ENCODE data around the gene KCNAB2.

Gene KCNAB2

GRCh38 chr1:6081901-6082300 is 36.2 kb downstream of the KCNAB2 start:
- no peak for DNase-seq (ENCODE audit: low read depth in 2 of 2)

- no peak for DNase-seq (ENCODE audit: low read depth in 2 of 2)
Measured at GRCh38 chr1:6082430-6082971, 36.8 kb downstream of the KCNAB2 start.

- no peak for DNase-seq (ENCODE audit: low read depth in 2 of 2)
Measured at GRCh38 chr1:6083385-6083784, 37.7 kb downstream of the KCNAB2 start.

GRCh38 chr1:6083801-6084446 is 38.2 kb downstream of the KCNAB2 start:
- DNase-seq (ENCODE audit: low read depth in 2 of 2): no peak

- DNase-seq (ENCODE audit: low read depth in 2 of 2): no peak
Measured at GRCh38 chr1:6084781-6085495, 39.2 kb downstream of the KCNAB2 start.

- no peak for DNase-seq (ENCODE audit: low read depth in 2 of 2)
Measured at GRCh38 chr1:6085666-6086065, 40.0 kb downstream of the KCNAB2 start.

- no peak for DNase-seq (ENCODE audit: low read depth in 2 of 2)
Measured at GRCh38 chr1:6086358-6086757, 40.7 kb downstream of the KCNAB2 start.

- DNase-seq (ENCODE audit: low read depth in 2 of 2): no peak
Measured at GRCh38 chr1:6086762-6087376, 41.2 kb downstream of the KCNAB2 start.

- DNase-seq (ENCODE audit: low read depth in 2 of 2): no peak
Measured at GRCh38 chr1:6087377-6087772, 41.7 kb downstream of the KCNAB2 start.

GRCh38 chr1:6087958-6088357 is 42.3 kb downstream of the KCNAB2 start:
- no peak for DNase-seq (ENCODE audit: low read depth in 2 of 2)

GRCh38 chr1:6088956-6089355 is 43.3 kb downstream of the KCNAB2 start:
- no peak for DNase-seq (ENCODE audit: low read depth in 2 of 2)

- DNase-seq (ENCODE audit: low read depth in 2 of 2): no peak
Measured at GRCh38 chr1:6090288-6090687, 44.6 kb downstream of the KCNAB2 start.

GRCh38 chr1:6090996-6091822 is 45.5 kb downstream of the KCNAB2 start:
- no peak for DNase-seq (ENCODE audit: low read depth in 2 of 2)

GRCh38 chr1:6091823-6092109 is 46.1 kb downstream of the KCNAB2 start:
- DNase-seq (ENCODE audit: low read depth in 2 of 2): no peak

GRCh38 chr1:6092211-6092610 is 46.5 kb downstream of the KCNAB2 start:
- no peak for DNase-seq (ENCODE audit: low read depth in 2 of 2)

GRCh38 chr1:6093071-6093470 is 47.4 kb downstream of the KCNAB2 start:
- DNase-seq (ENCODE audit: low read depth in 2 of 2): no peak

GRCh38 chr1:6093611-6094010 is 47.9 kb downstream of the KCNAB2 start:
- DNase-seq (ENCODE audit: low read depth in 2 of 2): no peak

- no peak for DNase-seq (ENCODE audit: low read depth in 2 of 2)
Measured at GRCh38 chr1:6094246-6094645, 48.6 kb downstream of the KCNAB2 start.

- no peak for DNase-seq (ENCODE audit: low read depth in 2 of 2)
Measured at GRCh38 chr1:6094801-6095505, 49.3 kb downstream of the KCNAB2 start.

- DNase-seq (ENCODE audit: low read depth in 2 of 2): no peak
Measured at GRCh38 chr1:6095511-6096242, 50.0 kb downstream of the KCNAB2 start.

Data from stimulated activated CD4-positive, alpha-beta T cell treated with anti-CD3 and anti-CD28 coated beads, Interleukin-15, amount 100 ng/mL, for 48 hours (primary cell).